ENCODE measurements around the gene RGS7. TPM values are rescaled to one million over a fixed set of nuclear protein-coding genes. Genes with fewer than 3 reads are reported as not detected.

RGS7 gene
- total RNA-seq, 1 donor from 2014 or later: not detected

DNA sequence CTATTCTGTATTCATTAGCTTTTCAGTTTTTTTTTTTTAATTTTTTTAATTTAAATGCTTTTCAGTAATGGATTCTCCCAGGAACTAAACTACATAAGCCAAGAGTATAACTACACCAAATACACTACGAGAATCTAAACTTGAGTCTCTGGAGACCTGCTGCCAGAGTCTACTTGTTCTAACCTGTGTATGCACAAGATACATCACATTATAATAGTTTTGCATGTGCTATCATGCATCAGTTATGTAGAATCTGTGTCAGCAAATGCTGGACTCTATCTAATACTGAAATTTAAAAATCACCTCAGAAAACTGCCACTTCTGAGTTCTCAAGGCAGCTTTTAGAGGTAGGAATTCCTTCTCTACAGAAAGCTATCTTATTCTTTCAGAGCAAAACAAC lies 598.7 kb downstream of the RGS7 start:
- Histone ChIP-seq H3K36me3 (ENCODE audit: control insufficient read depth, insufficient read depth, low read length) (no peaks in the 10 kb centered on the region), H3K27me3 (ENCODE audit: control insufficient read depth, insufficient read depth, low read length) (no peaks in the 10 kb centered on the region), H3K4me3 (ENCODE audit: low read depth, low read length) (no peak overlapping the region)
- TF ChIP-seq, protein P1, sequence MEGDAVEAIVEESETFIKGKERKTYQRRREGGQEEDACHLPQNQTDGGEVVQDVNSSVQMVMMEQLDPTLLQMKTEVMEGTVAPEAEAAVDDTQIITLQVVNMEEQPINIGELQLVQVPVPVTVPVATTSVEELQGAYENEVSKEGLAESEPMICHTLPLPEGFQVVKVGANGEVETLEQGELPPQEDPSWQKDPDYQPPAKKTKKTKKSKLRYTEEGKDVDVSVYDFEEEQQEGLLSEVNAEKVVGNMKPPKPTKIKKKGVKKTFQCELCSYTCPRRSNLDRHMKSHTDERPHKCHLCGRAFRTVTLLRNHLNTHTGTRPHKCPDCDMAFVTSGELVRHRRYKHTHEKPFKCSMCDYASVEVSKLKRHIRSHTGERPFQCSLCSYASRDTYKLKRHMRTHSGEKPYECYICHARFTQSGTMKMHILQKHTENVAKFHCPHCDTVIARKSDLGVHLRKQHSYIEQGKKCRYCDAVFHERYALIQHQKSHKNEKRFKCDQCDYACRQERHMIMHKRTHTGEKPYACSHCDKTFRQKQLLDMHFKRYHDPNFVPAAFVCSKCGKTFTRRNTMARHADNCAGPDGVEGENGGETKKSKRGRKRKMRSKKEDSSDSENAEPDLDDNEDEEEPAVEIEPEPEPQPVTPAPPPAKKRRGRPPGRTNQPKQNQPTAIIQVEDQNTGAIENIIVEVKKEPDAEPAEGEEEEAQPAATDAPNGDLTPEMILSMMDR (IDR thresholded peaks at IDR 0.05; ENCODE audit: insufficient read depth, low read length, severe bottlenecking): no peak
- FAIRE-seq (no peak), DNase-seq (ENCODE audit: low read depth) (peak; percentile 64)

DNA sequence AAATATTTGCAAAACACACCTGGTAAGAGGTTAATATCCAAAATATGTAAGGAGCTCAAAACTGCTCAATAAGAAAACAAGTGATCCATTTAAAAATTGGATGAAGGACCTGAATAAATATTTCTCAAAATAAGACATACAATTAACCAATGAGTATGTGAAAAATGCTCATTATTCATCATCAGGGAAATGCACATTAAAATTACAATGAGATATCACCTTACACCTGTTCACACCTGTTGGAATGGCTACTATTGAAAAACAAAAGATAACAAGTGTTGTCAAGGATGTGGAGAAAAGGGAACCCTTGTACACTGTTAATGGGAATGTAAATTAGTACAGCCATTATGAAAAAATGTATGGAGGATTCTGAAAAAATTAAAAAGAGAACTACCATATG lies 609.1 kb downstream of the RGS7 start:
- TF ChIP-seq, protein P1 (IDR thresholded peaks at IDR 0.05; ENCODE audit: insufficient read depth, low read length, severe bottlenecking): no peak
- Histone ChIP-seq H3K27me3 (ENCODE audit: control insufficient read depth, insufficient read depth, low read length) (no peaks in the 10 kb centered on the region), H3K4me3 (ENCODE audit: low read depth, low read length) (no peak overlapping the region), H3K36me3 (ENCODE audit: control insufficient read depth, insufficient read depth, low read length) (no peaks in the 10 kb centered on the region)
- DNase-seq (ENCODE audit: low read depth) (no peak), FAIRE-seq (no peak)

DNA sequence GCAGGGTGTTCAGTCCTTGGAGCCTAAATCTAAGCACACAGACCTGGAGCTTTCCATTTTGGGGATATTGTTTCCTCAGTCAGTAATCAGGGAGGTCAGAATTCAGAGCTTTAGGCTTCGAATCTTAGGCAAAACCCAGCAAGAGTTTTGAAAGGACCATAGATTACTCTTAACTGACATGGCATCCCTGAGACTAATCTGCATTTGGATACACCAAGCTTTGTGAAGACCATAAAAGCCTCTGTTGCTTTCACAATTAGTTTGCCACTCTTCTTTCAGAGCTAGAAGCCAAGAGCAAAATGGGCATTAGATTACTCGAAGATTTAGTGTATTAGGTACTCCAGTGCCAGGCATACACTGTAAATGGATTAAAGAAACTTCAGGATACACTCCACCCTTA lies 613.3 kb downstream of the RGS7 start:
- TF ChIP-seq, protein P1 (IDR thresholded peaks at IDR 0.05; ENCODE audit: insufficient read depth, low read length, severe bottlenecking): no peak
- FAIRE-seq: no peak
- Histone ChIP-seq H3K4me3 (ENCODE audit: low read depth, low read length) (no peak overlapping the region), H3K27me3 (ENCODE audit: control insufficient read depth, insufficient read depth, low read length) (no peaks in the 10 kb centered on the region), H3K36me3 (ENCODE audit: control insufficient read depth, insufficient read depth, low read length) (no peaks in the 10 kb centered on the region)
- DNase-seq (ENCODE audit: low read depth): no peak

DNA sequence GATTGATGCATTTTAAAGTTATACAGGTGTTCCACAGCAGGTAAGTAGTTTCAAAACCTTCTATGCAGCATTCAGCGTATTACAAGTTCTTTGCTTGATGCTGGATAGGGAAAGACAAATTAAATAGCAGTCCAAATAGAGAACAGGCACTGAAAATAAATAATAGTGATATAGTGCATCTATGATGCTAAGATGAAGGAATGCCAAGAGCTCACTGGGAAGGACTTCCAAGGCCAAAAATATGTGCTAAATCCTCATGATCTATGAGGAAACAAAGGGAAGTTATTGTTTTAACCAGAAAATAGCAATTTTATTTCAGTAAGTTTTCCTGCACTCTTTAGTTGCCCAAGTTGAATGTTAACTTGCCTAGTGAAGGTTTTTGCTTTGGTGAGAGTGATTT lies 617.3 kb downstream of the RGS7 start:
- TF ChIP-seq, protein P1 (IDR thresholded peaks at IDR 0.05; ENCODE audit: insufficient read depth, low read length, severe bottlenecking): no peak
- no peak for FAIRE-seq
- no peaks in the 10 kb centered on the region for H3K27me3 ChIP-seq (ENCODE audit: control insufficient read depth, insufficient read depth, low read length)
- DNase-seq (ENCODE audit: low read depth): no peak
- H3K36me3 ChIP-seq (ENCODE audit: control insufficient read depth, insufficient read depth, low read length): no peaks in the 10 kb centered on the region
- H3K4me3 ChIP-seq (ENCODE audit: low read depth, low read length): no peak overlapping the region

DNA sequence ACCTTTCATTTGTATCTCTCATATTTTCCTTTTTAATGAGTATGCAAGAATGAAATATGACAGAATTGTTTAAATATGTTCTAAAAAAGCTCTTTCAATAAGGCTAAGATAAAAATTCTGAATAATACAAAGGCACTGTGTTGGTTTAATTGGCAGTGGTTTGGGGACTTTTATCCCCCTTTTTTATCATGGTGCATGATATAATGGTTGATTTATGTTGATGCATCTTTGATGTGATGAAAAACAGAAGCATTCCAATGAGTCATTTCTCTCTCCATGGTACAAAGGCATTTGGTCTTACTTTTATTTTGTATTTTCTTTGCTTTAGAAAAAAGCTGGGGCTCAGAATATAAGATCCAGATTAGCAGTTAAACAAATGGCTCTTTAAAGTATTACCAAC lies 617.9 kb downstream of the RGS7 start:
- FAIRE-seq: no peak
- H3K27me3 ChIP-seq (ENCODE audit: control insufficient read depth, insufficient read depth, low read length): no peaks in the 10 kb centered on the region

DNA sequence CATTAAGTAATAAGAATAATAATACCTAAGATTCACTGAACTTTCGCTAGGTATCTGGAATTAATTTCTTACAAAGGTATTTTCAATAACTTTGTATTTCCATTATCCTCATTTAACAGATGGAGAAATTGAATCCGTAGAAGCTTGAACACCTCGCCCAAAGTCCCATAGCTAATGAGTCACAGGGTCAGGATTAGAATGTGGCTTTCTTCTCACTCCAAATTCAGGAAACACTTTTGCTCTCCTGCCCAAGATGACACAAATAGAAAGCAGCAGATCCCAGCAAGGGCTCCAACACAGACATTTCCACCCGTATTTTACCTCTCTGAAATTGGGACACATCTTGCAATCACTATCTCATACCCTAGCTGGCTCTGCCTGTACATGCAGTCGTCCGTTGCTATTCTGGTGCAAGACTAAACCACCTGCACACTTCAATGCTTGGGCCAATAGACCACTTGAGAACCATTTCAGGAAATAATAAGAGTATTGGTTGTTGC lies 619.2 kb downstream of the RGS7 start:
- Histone ChIP-seq H3K27me3 (ENCODE audit: control insufficient read depth, insufficient read depth, low read length) (no peaks in the 10 kb centered on the region), H3K4me3 (ENCODE audit: low read depth, low read length) (no peak overlapping the region), H3K36me3 (ENCODE audit: control insufficient read depth, insufficient read depth, low read length) (no peaks in the 10 kb centered on the region)
- FAIRE-seq (no peak), DNase-seq (ENCODE audit: low read depth) (no peak)
- TF ChIP-seq, protein P1 (IDR thresholded peaks at IDR 0.05; ENCODE audit: insufficient read depth, low read length, severe bottlenecking): no peak

More for the DNA sequence above, 617.9 kb downstream of the RGS7 start:
- H3K4me3 ChIP-seq (ENCODE audit: low read depth, low read length): no peak overlapping the region
- no peak for DNase-seq (ENCODE audit: low read depth)
- TF ChIP-seq, protein P1 (IDR thresholded peaks at IDR 0.05; ENCODE audit: insufficient read depth, low read length, severe bottlenecking): no peak
- H3K36me3 ChIP-seq (ENCODE audit: control insufficient read depth, insufficient read depth, low read length): no peaks in the 10 kb centered on the region
